Activated T-cell treated with anti-CD3 and anti-CD28 coated beads, Interleukin-2, amount 50 U/mL, for 1 hour (primary cell): ENCODE data around the gene SCN1A.
"Not testable (repeated sequence)": the region's sequence is repeated elsewhere in the genome, so short reads cannot be mapped to it uniquely, and the experiment has no call there.

ENCODE experiments used
- DNase-seq: peaks from one replicate; pipeline ENCODE4 v3.0.0-alpha.2; 2020

Gene SCN1A

DNA sequence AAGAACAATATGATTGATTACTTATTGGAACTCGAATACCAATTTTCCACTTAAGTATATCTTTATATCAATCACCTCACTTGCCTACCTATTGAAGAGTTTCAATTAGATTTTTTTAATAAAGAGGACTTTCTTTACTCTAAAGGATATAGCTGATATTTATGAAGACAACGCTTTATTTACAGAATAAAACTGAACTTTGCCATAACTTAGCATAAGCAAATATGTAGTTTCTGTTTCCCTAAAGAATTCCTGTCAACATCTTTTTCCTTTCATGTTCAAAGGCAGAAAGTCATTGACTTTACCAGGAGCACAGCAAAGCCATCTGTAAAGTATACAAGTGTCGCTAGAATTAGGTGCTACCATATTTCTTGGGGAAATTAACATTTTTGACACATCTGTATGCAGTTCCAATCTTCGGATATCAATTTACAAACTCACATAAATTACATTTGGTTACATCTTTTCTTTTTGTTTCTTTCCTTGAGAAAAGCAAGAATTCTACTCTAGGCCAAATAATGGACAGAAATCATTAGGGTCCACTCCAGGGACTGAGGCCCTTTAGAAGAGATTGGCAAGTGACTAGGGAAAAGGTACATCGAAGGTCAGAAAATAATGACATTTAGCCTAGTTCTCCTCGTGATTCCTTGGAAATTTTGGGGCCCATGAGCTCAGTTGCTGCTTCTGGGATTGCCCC is 7.5 kb upstream of the SCN1A start:
- no peak for DNase-seq

DNA sequence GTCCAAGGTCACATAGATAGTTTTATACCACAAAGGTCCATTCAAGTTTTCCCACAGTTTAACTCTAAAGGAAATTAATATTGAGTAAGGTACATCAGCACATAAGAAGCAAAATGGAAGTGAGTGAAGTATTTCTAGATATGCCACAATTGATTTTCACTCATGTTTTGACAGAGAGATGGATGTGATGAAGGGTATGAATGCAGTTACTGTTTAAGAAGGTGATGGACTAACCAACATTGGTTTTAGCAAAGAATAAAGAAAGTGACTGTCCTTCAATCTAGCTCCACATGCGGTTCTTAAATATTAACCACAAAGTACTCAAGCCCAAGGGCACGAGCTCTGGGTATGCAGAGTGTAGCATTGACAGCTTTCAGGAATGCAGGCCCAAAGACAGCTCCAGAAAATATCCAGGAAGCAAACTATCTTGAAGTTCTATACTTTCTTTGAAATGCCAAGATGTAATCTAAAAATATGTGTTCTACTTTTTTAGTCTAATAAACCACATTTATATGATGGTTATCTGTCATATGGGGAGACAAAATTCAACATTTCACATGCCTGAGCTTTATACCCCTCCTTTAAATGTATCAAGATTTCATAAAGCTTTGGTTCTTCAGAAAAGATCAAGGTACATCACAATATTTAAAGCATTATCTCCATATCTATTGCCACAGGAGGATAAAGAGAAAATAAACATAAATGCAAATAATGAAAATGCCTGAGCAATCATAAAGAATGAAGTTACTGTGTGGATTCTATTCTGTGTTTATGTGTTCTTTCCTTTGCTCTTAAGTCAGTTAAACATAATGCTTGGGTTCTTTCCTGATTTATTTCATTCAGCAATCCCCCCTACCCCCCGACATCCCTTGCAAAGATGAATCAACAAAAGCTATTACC is 6.7 kb upstream of the SCN1A start:
- DNase-seq = no peak

DNA sequence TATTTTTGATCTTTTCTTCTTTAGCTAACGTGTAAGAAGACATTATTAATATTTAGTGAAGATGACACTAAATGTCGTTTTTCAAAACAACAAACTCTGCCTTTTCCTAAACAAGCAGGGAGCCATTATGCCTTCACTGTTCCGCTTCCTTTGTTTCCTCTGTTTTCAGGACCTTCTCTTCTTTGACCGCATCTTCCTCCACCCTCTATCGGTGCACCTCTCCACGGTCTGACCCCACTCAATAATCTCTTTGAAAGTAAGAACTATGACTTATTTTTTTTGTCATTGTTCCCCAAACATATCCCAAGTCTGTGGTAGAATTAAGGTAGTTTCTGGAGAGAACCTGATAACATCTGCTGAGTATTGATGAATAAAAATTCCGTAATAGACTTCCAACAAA is 5.8 kb upstream of the SCN1A start:
- DNase-seq = no peak

DNA sequence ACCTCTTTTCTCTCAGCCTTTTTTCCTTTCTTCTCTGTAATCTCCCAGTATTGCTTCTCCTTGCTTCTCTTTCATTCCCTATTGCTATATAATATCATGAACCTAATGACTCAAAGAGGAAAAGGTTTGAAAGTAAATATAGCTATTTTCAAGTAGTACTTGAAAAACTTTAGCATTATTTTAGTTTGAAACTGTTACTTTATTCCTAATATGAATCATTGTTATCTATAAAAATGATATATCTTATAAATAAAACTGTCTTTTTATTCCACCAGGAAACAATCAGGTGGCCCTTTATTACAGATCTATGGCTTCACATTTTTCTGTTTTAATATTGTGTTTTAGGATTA is 311 bp upstream of the SCN1A start:
- DNase-seq = no peak

DNA sequence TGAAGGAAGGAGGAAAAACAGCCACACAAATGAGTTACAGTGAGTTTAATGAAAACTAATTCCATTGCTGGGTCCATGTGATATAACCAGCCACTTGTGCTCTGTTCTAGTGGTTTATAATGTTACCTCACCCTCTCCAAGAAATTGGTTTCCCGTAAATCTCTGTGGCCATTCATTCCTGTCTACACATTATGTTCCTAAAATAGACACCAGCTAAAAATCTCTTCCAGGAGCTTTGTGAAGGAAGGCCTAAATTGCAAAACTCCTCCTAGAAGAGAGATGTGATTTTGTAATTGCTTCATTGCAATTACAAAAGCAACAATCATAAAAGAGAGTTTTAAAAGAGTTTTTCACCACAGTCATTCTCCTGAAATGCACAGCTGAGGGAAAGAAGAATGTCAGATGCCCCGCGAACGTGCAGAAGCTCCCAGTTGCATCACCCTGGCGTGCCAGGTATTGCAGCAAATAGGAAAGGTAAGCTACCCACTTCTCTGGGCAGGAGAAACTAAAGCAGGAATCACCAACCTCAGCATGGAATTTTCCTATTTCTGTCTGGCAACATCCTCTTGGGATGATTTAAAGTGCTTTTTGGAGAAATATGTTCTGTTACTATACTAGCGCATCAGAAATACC is 1.7 kb downstream of the SCN1A start:
- DNase-seq = no peak

DNA sequence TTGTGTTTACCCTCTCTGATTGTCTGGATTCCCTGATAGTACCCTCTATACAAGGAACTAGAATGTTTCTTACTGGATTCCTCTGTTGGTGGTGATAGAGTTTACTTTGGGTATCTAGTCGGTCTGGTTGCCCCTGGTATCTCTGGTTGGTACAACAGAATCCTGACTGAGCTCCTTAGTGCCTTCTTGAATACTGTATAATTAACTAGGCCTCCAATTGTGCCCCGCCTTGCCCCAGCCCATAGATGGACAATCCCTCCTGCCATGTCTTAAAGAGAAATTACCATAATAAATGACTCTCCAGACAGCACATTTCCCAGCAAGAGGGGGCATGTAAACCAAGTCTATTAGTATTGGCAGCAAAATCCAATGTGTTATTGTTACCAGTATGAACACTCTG is 2.3 kb downstream of the SCN1A start:
- no peak for DNase-seq

DNA sequence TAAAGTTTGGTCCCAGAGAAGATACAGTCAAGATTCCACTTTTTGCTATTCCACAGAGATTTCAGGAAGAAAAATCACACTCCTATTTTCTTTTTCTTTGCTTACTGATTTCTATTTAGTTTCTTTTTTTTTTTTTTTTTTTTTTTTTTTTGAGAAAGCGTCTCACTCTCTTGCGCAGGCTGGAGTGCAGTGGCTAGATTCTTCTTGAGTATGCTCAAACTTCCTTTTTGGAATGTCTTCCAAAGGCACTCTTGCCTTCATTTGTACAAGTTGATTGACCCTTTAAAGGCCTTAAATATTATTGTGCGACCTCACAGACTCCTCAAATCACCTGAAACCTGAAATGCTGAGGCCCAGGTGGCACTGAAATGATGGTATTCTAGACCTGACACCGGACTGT is 9.6 kb downstream of the SCN1A start:
- no peak for DNase-seq

DNA sequence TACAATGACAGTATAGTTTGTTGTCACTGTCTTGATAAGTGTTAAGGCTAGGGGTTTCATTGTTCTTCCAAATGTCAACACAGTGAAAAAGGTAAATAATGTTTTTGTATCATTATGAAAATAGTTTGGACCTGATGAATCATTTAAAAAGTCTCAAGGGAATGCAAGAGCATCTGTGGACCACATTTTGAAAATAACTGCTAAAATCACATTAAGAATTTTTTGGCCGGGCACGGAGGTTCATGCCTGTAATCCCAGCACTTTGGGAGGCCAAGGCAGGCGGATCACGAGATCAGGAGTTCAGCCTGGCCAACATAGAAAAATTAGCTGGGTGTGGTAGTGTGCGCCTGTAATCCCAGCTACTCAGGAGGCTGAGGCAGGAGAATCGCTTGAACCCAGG is 10.3 kb downstream of the SCN1A start:
- no peak for DNase-seq

DNA sequence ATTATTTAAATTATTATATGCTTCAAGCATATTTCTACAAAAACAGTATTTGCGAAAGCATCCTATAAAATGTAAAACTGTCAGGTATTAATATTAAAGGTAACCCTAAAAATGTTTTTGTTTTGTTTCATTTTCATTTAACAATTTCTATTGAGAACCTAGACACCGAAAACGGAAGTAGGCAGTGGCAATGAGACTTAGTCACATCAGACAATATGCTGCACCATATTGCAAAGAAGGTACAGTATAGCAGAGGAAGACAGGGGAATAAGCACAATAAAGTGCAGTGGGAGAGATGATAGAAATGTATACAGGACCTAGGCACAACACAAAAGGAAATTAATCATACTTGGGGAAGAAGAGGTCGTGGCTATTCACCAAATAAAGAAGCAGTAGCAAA is 12.2 kb downstream of the SCN1A start:
- DNase-seq = no peak

DNA sequence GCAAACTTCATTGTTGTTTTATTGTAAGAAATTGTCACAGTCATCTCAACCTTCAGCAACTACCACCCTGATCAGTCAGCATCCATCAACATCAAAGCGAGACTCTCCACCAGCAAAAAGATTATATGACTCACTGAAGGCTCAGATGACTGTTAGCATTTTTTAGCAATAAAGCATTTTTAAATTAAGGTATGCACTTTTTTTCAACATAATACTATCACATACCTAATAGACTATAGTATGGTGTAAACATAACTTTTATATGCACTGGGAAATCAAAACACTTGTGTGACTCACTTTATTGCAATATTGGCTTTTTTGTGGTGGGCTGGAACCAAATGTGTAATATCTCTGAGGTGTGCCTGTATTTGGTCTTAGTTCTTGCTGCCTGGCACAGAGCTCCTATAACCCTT is 15.6 kb downstream of the SCN1A start:
- DNase-seq = no peak

DNA sequence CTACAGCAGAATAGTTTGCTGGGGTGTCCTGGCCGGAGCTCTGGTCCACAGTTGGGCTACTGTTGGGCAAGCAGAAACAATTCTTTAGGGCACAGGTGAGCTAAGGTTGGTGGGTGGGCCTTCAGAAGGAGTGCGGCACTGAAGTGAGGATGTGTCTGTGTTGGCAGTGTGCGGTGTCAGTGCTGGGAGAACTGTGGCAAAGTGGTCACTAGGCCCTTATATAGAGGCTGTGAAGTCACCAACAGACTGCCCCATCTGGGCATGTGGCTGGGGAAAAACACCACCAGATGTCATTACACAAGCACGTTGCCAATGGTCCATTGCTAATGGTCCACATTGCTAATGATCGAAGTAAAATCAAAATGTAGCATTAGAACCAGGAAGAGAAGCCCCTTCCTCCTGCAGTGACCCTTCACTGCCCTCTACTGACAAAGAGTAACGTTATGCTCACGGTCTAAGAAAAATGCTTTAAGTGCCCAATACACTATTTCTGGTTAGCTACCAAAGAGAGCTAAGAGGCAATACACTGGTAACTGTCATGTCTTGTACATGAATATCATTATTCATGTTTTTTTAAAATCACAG is 21.3 kb downstream of the SCN1A start:
- no peak for DNase-seq

DNA sequence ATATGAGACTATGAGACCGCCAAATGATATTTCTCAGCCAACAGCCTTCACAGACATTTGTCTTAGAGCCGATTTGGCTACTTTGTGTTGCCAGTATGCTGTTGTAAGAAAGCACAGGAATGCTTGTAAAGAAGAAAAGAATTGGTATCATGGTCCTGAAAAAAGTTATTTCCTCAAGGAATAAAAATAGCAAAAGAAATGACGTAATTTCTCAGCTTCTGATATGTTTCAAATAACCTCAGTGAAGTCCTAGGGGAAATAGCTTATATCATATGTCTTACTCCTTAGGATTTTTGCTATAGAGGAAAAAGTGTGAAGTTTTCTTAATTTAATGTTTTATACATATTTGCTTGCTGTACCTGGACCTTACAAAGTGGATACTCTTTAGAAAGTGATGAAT is 23.0 kb downstream of the SCN1A start:
- no peak for DNase-seq

DNA sequence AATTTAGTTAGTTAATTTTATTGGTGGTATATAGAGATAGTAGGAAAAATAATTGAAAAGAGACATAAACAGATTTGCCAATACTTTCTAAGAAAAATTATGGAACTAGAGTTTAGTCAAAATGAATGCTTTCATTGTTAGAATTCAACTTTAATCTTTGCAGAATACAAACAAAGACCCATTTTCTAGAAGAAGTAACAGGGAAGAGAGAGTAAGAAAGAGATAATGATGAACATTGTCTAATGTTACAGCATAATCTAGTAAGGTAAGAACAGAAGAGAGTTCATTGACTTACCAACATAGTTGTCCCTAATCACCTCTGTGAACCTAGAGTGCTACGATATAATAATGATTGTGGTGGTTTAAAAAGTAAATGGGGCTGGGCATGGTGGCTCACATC is 23.7 kb downstream of the SCN1A start:
- DNase-seq = no peak

DNA sequence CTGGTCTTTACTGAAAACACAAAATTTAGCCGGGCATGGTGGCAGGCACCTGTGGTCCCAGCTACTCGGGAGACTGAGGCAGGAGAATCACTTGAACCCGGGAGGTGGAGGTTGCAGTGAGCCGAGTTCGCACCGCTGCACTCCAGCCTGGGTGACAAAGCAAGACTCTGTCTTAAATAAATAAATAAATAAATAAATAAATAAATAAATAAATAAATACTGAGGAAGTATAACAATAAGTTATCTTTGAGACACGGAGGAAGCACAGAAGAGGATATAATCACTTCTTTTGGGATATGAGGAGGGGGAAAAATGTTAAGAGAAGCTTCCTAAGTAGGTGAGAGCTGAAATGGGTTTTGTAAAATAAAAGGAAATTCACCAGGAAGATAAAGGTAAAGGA is 24.5 kb downstream of the SCN1A start:
- not testable (repeated sequence) for DNase-seq

DNA sequence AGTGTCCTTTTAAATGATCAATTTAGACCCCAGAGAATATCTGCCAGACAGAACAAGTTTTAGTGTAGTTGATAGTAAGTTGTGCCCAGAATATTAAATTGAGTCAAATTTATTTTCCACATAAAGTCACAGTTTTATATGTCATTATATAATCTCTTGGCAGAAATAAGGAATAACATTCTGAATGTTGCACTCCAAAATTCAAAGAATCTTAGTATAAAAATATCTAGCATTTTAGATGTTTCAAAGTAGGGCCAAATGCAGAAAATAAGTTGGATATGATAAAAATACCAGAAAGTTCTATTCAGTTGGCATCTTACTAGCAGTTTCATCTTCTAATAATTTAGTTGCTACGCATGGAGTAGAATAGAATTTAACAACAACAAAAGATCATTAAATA is 33.5 kb downstream of the SCN1A start:
- no peak for DNase-seq

DNA sequence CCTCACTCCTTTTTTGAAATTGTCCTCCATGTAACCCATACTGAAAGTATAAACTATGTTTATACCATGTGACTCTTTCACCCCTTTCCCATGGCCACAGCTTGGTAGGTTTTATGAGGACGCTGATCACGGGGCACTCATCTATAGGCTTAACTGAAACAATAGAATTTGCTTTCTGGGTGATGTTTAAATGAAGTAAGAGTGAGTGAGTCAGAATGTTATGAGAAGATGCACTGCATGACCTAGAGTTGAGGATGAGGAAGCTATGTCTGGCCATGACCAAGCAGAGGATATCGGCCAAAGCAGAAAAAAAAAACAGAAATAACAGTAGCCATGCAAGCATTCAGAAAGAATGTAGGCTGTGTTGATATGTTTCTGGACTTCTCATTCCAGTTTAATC is 34.9 kb downstream of the SCN1A start:
- no peak for DNase-seq

DNA sequence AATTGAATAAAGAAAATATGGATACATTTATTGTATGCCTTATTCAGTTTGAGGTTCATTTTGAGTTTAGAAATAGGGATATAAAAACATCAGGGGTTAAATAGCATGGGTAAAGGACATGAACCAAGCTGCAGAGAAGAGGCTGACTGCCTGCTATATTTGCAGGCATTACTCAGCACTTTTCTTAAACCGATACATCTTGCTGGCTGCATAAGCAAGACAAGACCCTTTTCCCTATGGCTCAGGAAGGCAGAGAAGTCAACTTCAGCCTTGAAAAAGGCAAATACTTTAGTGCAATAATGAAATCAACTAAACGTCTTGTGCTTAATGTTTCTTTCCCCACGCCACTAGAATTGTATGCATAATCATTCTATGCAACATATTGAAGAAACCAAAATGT is 36.4 kb downstream of the SCN1A start:
- DNase-seq = no peak

DNA sequence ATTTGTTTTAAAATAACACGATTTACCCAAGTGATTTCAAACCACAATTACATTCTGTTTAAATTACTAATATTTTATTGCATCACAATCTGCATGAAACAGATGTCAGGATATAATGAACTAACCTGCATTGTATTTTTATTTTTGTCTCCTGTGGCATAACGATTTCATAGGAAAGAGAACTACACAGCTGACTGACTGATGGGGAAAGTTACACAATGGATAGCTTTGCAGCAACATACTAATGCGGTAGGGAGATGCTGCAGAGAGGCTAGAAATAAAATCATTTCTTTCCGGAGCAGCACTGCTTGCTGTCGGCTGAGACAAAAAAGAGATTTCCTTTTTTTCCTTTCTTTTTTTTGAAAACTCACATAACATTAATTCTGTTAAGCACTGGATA is 36.9 kb downstream of the SCN1A start:
- DNase-seq = no peak

DNA sequence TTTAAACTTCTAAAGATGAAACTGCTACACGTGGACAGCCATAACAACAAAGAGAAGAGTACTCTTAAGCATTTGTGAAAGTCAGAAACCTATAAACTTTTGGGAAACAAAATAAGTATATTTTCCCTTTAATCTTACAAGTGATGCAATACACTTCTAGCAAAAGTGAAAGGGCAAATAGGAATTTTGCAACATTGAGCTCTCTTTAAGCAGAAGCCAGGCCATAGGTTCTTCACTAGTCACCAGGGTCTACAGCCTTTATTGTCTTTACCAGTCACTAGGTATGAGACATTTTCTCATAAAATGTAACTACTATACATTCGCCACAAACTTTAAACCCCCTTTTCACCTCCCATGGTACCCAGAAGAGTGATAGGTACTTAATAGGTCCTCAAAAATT is 37.5 kb downstream of the SCN1A start:
- no peak for DNase-seq

DNA sequence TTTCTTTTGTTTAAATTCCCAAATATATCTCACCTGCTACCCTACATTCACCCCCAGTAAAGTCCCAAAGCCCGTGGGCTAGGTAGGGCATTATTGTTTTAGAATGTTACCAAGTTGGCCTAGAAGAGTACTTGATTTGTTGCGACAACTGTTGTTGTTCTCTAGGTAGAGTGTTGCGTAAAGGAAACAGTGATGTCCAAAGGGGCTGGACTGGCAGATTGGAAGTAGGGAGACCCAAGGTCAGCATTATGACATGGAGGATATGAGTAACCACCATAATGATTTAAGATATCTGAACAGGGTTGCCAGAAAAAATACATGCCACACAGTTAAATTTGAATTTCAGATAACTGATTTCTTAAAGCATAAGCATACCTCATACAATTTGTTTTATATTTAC is 39.2 kb downstream of the SCN1A start:
- DNase-seq = no peak

DNA sequence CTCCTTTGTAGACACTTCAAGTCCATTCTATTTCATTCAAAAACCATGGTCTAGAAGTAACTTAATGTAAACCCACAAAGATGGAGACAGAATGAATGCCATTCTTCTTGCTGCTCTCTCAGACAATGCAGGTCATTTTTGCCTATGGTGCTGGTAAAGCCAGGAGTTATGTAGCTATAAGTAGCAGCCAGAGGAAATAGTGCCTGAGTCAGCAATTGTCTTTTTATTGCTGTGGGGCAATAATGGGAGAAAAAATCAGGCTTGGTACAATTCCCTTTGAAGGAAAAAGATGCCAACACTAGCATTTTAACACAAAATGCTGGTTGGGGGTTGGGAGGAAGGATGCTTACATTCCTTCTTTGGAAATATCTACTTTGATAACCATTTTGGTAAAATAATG is 43.5 kb downstream of the SCN1A start:
- DNase-seq = no peak

DNA sequence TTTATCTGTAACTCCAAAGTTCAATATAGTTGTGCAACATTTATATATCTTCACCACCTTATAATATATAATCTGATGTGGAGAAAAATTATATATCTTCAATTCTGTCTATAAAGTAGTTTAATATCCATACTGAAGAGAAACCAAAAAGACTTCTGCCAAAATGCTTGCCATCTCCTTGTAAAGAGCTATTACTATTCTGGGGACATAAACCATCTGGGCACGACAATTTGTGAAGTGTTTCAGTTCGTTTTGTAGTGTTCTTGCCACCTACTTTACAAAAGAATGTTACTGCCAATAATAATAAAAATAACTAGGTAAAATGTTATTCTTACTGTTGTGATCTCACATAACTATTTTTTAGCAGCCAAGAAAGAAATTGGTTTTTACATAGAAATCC is 45.1 kb downstream of the SCN1A start:
- no peak for DNase-seq

DNA sequence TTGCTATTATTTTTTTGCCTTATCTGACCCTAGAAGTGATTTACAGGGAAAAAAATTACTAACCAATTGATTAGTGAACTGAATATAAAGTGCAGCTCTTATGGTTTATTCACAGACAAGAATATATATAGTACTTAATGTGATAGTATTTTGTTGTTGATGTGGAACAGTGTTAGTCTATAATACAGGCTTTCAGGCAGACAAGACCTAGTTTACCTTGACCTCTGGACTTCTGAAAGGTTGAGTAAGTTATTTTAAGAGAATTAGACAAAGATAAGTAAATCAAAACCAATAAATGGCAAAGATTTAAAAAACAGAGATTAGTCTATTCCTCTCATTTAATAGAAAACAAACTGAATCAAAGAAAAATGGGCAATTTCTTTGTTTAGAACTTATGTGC is 46.0 kb downstream of the SCN1A start:
- DNase-seq = no peak

DNA sequence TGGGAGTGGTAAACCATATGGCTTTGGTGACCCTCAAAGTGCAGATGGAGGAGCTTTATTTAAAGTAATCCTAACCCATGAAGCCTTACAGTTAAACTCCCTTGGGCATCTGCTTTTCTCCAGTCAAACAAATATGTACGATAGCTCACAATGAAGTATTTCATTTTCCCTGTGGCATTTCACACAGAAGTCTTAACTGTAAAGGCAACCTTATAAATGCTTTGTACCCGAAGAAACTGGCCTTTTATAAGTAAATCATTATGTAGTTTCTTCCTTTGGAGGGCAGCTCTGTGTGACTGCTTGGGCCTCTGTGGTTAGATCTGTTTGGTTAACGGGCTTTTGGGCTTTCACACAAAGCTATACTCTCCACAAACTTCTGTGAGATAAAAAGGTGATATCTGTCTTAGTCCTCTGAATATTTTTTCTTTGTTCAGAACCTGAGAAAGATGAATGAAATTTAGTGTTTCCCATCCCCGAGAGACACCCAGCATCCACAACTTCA is 46.6 kb downstream of the SCN1A start:
- DNase-seq = no peak
